ENCODE data around the gene LYSMD3.

Gene LYSMD3

GRCh38 chr5:90548069-90548593 lies 18.7 kb upstream of the LYSMD3 start:
- no peak for DNase-seq (ENCODE audit: low read depth in 2 of 2)

DNA sequence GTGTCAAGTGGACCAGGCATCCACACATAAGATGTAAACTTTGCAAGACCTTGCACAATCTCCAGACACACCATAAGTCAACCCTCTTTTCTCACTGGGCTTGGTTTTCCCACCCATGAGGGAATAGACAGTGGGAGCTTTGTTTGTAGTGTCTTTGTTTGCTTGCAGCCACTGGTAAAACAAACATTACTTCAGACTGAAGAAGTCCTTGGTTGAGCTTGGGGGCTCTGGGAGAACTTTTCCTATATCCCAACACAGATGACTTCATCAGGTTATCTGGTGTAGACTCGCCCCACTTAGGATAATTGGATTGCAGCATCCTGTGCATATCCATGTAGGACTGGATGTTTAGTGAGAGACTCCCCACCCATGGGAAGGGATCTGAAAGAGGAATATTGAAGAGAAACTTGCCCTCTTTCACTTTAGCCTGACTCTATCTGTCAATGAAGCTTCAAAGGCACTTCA lies 17.7 kb upstream of the LYSMD3 start:
- DNase-seq (ENCODE audit: low read depth in 2 of 2): no peak

DNA sequence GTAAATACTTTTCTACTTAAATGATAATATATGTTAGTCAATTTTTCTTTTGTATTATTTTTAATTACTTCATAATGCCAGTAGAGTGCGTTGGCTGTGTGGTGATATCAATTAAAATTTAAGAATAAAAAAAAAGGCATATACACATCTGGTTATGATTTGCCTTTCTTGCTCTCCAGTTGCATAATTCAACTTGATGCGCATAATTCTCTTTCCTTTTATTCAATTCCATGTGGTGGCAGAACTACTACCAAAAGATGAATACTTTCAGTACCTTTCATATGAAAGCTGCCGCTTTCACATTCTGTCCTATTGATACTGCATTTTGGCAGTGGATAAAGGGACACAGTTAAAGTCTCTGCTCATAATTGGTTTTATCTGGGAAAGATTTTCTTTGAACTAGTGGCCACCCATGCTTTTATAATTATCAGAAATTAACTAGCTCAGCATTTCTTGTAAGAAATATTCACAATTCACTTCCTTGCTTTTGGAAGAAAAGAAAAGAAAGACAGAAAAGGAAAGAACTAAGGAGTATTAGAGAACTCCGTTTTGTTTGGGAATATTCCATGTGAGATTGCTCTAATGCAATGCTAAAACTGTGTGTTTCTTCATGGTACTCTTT lies 16.9 kb upstream of the LYSMD3 start:
- DNase-seq (ENCODE audit: low read depth in 2 of 2): no peak

DNA sequence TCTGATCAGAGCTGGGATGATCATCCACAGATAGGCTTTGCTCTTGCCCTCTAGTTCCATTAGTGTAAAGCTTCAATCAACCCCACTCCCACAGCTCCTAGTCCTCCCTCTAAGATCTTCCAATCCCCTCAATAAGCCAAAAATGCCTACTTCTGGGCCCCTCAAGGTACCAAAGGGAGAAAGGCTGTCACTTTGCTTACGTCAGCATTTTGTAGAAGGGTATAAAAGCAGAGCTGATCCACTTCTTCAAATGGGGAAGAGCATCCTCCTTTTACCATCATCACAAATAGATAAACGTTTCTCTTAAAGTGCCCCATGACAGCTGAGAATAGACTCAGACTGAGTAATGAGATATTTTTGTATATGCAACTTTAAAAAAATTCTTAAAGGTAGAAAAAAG lies 16.1 kb upstream of the LYSMD3 start:
- no peak for DNase-seq (ENCODE audit: low read depth in 2 of 2)

GRCh38 chr5:90542827-90543519 lies 13.6 kb upstream of the LYSMD3 start:
- DNase-seq (ENCODE audit: low read depth in 2 of 2): no peak

GRCh38 chr5:90534922-90535321 lies 5.5 kb upstream of the LYSMD3 start:
- no peak for DNase-seq (ENCODE audit: low read depth in 2 of 2)

DNA sequence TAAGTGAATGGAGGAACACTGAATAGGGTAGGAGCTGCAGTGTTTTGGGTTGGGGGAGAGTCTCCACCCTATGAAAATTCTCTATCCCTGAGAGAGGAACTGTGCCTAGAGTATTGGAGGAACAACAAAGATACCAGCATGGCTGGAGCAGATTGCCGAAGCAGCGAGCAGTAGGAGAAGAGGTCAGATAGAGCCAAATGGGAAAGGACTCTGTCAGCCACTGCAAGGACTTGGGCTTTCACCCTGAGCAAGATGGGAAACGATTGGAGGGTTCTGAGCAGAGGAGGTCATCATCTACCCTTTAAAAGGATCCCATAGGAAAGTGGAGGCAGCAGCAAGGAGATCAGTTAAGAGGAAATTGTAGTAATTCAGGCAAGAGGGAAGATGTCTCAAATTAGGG lies 4.4 kb upstream of the LYSMD3 start:
- no peak for DNase-seq (ENCODE audit: low read depth in 2 of 2)

DNA sequence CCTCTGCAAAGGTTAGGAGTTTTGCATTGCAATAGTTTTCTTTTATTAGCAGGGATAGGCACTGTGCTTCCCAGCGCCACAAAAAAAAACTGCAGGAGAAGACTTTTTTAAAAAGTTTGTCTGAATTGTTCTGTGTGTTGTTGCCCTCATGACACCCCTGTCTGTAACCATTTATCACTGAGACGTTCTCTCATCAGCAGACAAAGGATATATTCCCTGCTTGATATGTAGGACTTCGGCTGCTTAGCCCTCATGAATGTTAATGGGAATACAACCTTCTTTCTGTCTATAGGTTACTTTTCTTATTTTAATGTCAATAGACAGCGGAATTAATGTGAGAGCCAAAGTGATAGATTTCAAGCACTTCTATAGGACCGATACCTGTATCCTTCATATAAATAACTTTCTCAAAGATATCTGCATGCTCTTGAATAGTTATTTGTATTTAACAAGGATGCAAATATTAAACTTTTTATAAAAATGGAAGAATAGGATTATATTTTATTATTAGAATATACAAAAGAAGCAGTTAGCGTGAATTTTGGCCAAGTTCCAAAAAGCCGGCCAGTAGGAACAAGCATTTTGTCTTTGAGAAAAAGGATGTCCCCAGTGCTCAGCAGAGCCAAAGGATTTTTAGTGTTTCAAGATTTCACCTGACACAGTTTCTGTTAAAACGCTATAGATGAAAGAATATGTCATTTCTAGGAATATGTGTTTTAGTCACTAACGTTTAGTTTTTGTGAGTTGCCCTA lies 1.5 kb upstream of the LYSMD3 start:
- DNase-seq (ENCODE audit: low read depth in 2 of 2): no peak

- peak; percentile 26 to 45 for DNase-seq (ENCODE audit: low read depth in 2 of 2)
Measured at GRCh38 chr5:90529939-90530677, 724 bp upstream of the LYSMD3 start.

GRCh38 chr5:90528601-90529193 lies 687 bp downstream of the LYSMD3 start:
- DNase-seq (ENCODE audit: low read depth in 2 of 2): peak; percentile 1 to 6

DNA sequence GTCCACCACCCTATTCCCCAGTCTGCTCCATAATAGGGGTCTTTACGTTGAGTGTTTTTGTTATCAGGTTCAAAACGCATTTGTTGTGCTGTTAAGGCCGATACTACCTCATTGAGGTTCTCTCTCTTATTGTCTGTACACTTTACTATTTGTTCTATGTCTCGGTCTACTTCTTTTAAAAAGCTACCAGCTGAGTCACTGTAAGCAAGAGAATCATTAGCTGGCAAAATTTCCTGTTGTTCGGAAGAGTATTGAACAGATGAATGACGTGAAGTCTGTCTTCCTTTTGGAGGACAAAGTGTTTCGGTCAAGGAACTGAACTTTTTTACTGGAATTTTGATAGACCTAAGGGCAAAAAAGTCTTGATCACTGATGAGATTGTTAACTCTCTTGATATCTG lies 10.3 kb downstream of the LYSMD3 start:
- DNase-seq (ENCODE audit: low read depth in 2 of 2): no peak

GRCh38 chr5:90518661-90519060 lies 10.7 kb downstream of the LYSMD3 start:
- no peak for DNase-seq (ENCODE audit: low read depth in 2 of 2)

DNA sequence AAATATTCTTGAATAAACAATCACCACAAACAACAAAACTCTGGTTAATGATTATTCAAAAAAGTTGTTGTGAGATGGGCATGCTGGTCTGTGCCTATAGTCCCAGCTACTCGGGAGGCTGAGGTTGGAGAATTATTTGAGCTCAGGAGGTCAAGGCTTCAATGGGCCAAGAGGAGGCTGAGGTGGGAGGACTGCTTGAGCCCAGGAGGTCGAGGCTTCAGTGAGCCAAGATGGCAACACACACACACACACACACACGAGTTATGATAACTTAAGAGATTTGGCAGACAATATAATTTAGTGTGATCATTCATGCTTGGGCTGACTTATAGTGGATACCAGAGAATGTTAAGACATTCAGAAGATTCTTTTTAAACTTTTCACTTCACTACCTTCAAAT lies 14.9 kb downstream of the LYSMD3 start:
- no peak for DNase-seq (ENCODE audit: low read depth in 2 of 2)

DNA sequence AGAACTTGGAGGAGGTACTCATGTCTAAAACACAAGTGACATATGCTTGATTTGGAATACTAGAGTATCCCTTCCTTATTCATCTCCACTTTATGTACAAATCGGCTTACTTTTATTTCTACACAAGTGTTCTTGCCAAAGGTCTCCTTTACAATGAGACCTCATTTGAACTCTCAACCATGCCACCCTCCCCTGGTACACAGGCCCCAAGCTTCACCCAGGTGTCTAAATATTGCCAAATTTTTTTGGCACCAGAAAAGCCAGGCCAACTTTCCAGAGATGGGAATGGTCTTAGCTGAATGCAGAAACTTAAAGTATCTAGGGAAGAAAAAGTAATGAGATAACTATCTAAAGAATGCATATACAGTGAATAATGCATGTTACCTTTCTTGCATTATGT lies 18.9 kb downstream of the LYSMD3 start:
- no peak for DNase-seq (ENCODE audit: low read depth in 2 of 2)

DNA sequence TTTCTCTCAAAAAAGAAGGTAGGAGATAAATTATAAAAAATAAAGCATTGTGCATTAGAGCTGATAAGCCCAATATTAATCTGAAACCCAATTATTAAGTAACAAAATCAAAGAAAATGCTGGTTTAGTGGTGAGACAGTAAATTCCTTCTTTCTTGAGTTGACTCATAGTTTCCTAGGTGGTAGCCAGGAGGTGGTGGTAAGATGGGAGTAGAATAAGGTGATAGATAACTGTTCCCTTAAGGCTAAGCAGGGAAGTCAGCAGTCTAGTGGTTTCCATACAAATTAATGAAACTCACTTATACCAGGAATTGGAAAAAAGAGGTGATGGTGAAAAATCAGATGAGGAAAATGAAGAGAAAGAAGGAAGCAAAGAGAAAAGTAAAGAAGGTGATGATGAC lies 23.2 kb downstream of the LYSMD3 start:
- no peak for DNase-seq (ENCODE audit: low read depth in 2 of 2)

- no peak for DNase-seq (ENCODE audit: low read depth in 2 of 2)
Measured at GRCh38 chr5:90504743-90505142, 24.6 kb downstream of the LYSMD3 start.

DNA sequence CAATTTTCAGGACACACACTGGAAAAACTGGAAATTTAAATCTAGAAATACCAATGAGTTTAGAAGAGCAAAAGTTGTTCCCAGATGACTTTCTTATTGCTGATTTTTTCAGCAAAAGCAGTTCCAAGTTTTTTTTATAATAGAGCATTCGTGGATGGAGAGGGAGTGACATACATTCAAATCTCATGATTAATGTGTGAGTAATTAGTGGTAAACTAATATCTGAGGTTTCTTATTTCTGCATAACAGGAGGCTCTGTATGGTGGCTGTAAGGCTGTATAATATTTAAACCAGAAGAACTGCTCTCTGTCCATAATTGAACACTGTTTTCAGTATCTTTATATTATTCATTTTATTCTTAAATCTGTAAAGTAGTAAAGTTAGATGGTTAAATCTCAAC lies 25.8 kb downstream of the LYSMD3 start:
- DNase-seq (ENCODE audit: low read depth in 2 of 2): no peak

DNA sequence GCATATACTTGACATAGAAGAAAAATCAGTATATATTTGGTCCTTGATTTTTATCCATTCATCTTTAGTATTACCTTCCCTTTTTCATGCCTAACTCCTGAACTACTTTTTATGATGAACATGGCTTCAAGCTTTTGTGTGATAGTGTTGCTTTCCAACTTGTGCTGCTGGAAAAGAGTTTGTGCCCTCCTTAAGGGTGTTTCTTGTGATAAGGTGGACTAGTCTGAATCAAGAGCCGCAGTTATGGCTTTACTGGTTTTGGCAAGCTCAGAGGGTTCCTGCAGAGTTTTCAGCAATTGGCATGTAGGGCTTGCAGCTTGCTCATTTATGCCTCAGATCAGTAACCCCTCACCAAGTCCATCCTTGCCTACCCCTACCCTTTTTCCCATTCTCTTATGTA lies 34.2 kb downstream of the LYSMD3 start:
- DNase-seq (ENCODE audit: low read depth in 2 of 2): no peak

- no peak for DNase-seq (ENCODE audit: low read depth in 2 of 2)
Measured at GRCh38 chr5:90494043-90494442, 35.3 kb downstream of the LYSMD3 start.

GRCh38 chr5:90488791-90489190 lies 40.6 kb downstream of the LYSMD3 start:
- DNase-seq (ENCODE audit: low read depth in 2 of 2): no peak

DNA sequence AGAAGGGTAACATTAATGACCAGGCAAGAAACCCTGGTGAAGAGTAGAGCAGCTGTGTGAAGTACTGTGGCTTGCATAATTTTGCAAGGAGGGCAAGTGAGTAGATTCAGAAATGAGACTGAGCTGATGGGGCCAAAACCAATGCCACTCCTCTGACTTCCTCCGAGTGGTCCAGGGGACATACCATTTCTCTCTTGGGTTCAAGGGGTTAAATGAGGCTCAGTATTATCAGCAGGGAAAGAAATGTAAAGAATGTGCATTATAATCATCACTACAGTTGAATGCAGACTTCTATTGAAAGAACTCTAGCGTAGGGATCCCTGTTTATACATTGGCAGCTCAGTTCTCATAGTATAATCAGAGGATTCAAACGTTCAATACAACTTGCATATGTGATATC lies 44.8 kb downstream of the LYSMD3 start:
- no peak for DNase-seq (ENCODE audit: low read depth in 2 of 2)

GRCh38 chr5:90483206-90483605 lies 46.2 kb downstream of the LYSMD3 start:
- no peak for DNase-seq (ENCODE audit: low read depth in 2 of 2)

All from stimulated activated CD4-positive, alpha-beta T cell treated with anti-CD3 and anti-CD28 coated beads, Interleukin-15, amount 100 ng/mL, for 48 hours (primary cell).